HL-60 (cell line): ENCODE results near the gene HIPK4.
A peak's percentile ranks its signal among the peaks of the same experiment; 100 is the strongest.

Experiments used
- DNase-seq, 2 experiments: peaks; one replicate each; pipeline ENCODE4 v3.0.0-alpha.2; 2010 to 2020; ENCODE audit warnings: low read depth in 1 of 2, low spot score in 1 of 2
- H3K27ac ChIP-seq: fragments of 250-450 bp; sonication (Bioruptor Pico); replicated peaks from 2 replicates; pipeline ENCODE4 v1.5.1; 2020; ENCODE audit warnings: mild to moderate bottlenecking, moderate library complexity
- H3K27me3 ChIP-seq: fragments of 250-450 bp; sonication (Bioruptor Pico); 2 replicates; pipeline ENCODE4 v1.5.1; 2021; ENCODE audit warnings: mild to moderate bottlenecking, moderate library complexity; ENCODE audit not compliant: insufficient read depth, poor library complexity, severe bottlenecking
- H3K4me3 ChIP-seq: replicated peaks from 2 replicates; pipeline ENCODE4 v1.5.1; 2011; ENCODE audit warnings: mild to moderate bottlenecking, control low read depth, low read length; ENCODE audit not compliant: insufficient read depth
- GABPA ChIP-seq: IDR thresholded peaks from 2 replicates; pipeline ENCODE4 v1.6.1; 2012; ENCODE audit warnings: low read depth
- POLR2AphosphoS5 ChIP-seq: IDR thresholded peaks from 2 replicates; pipeline ENCODE4 v1.6.1; 2012; ENCODE audit warnings: low read depth
- SPI1 ChIP-seq: IDR thresholded peaks from 2 replicates; pipeline ENCODE4 v1.6.1; 2012; ENCODE audit warnings: low read depth, mild to moderate bottlenecking, borderline replicate concordance
- TF ChIP-seq, protein P1 (sequence below): IDR thresholded peaks from one replicate; pipeline ENCODE4 v1.5.1; 2011; ENCODE audit warnings: low read length, control low read depth, inconsistent platforms; ENCODE audit not compliant: insufficient read depth
- TF ChIP-seq, protein P2 (sequence below): IDR thresholded peaks from 2 replicates; pipeline ENCODE4 v1.6.1; 2012; ENCODE audit warnings: low read depth; ENCODE audit not compliant: insufficient replicate concordance

HIPK4 gene

DNA sequence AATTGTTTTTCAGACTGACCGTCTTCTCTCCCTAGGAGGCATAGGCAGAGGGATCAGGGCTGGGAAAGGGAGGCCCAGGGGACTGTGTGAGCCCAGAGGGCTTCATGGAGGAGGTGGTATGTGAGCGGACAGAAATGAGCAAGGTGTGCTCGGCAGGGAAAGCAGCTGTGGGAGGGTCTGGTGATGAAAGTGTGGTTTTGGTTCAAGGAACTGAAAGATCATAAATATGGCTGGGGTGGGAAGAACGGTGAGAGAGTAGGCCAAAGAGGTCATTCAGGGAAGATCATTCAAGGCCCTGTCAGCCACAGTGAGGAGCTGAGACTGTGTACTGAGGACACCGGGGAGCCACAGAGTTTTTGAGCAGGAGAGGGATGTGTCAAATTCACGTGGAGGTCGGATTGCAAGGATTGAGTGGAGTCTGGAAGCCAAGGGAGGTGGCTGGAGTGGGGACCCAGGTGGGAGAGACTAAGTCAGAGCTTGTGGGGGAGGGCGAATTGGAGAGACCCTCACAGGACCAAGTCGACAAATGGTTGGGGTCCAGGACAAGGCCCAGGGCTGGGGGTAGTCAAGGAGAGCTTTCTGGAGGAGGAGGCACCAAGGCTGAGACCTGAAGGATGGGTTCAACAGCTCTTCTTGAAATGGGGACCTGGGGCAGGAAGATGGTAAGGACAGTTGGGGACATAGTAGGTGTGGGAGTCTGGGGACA is 33.9 kb downstream of the HIPK4 start:
- DNase-seq = no peak
- H3K27ac ChIP-seq = no peak overlapping the region
- H3K4me3 ChIP-seq = no peak overlapping the region
- no peaks in the 10 kb centered on the region for H3K27me3 ChIP-seq
- TF ChIP-seq, protein P1, sequence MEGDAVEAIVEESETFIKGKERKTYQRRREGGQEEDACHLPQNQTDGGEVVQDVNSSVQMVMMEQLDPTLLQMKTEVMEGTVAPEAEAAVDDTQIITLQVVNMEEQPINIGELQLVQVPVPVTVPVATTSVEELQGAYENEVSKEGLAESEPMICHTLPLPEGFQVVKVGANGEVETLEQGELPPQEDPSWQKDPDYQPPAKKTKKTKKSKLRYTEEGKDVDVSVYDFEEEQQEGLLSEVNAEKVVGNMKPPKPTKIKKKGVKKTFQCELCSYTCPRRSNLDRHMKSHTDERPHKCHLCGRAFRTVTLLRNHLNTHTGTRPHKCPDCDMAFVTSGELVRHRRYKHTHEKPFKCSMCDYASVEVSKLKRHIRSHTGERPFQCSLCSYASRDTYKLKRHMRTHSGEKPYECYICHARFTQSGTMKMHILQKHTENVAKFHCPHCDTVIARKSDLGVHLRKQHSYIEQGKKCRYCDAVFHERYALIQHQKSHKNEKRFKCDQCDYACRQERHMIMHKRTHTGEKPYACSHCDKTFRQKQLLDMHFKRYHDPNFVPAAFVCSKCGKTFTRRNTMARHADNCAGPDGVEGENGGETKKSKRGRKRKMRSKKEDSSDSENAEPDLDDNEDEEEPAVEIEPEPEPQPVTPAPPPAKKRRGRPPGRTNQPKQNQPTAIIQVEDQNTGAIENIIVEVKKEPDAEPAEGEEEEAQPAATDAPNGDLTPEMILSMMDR = no peak

DNA sequence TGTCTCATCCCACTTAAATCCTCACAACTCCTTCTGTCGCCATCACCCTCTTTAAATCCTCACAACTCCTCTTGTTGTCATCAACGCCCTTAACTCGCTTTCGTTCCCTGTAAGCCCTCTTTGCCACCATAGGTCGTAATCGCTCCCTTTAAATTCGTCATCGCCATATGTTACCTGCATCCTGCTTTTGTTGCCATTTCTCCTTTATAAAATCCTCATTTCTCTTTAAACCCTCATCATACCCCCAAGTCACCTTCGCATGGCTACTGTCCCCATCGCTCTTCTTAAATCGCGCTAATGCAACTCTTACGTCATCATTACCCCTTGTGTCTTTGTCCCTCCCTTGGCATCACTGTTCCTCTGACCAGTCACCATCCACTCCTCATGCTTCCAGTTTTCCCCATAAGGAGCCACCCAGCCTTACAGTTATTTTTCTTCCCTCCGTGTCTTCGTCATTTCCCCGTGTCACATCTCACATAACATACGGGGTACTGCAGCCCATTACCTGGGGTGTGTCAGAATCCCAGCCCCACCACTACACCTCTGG is 40.9 kb downstream of the HIPK4 start:
- H3K27ac ChIP-seq = peak overlapping the region; percentile 41
- H3K27me3 ChIP-seq = no peaks in the 10 kb centered on the region
- peak in 1 of 2 experiments; percentile 59 for DNase-seq
- TF ChIP-seq, protein P2, sequence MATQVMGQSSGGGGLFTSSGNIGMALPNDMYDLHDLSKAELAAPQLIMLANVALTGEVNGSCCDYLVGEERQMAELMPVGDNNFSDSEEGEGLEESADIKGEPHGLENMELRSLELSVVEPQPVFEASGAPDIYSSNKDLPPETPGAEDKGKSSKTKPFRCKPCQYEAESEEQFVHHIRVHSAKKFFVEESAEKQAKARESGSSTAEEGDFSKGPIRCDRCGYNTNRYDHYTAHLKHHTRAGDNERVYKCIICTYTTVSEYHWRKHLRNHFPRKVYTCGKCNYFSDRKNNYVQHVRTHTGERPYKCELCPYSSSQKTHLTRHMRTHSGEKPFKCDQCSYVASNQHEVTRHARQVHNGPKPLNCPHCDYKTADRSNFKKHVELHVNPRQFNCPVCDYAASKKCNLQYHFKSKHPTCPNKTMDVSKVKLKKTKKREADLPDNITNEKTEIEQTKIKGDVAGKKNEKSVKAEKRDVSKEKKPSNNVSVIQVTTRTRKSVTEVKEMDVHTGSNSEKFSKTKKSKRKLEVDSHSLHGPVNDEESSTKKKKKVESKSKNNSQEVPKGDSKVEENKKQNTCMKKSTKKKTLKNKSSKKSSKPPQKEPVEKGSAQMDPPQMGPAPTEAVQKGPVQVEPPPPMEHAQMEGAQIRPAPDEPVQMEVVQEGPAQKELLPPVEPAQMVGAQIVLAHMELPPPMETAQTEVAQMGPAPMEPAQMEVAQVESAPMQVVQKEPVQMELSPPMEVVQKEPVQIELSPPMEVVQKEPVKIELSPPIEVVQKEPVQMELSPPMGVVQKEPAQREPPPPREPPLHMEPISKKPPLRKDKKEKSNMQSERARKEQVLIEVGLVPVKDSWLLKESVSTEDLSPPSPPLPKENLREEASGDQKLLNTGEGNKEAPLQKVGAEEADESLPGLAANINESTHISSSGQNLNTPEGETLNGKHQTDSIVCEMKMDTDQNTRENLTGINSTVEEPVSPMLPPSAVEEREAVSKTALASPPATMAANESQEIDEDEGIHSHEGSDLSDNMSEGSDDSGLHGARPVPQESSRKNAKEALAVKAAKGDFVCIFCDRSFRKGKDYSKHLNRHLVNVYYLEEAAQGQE = no peak
- no peak for TF ChIP-seq SPI1
- TF ChIP-seq GABPA = no peak
- TF ChIP-seq POLR2AphosphoS5 = no peak
- TF ChIP-seq, protein P1 = no peak
- peak overlapping the region; percentile 58 for H3K4me3 ChIP-seq

DNA sequence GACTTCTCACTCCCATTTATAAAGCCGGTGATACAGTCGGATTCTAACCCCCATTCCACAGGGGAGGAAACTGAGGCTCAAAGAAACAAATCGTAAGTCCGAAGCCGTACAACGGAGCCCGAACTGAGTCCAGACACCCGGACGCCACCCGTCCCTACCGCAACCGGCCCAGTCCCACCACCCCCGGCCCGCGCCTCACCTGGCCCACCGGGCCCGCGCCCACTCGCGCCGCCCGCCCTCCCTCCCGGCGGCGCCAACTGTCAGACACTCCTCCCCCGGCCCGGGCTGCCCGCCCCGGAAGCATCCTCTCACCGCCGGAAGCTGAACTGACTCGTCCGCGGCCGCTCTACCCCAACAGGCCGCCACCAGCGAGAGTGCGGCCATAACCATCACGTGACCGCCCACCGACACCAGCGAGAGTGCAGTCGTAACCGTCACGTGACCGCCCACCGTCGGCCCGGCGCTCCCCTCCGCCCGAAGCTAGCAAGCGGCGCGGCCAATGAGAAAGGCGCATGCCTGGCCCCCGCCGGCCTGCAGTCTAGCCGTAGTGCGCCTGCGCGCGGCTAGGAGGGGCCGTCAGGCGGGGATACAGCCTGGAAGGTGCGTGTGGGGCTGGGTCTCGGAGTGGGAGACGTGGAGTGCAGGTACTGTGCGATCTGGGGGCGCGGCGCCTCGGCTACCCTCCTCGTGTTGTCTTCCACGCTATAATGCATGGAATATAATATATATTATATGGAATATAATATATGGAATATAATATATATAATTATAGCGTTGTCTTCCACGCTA is 41.7 kb downstream of the HIPK4 start, which contains the start of the genes C19orf47 and PLD3:
Gene C19orf47, minus strand, starts transcription at position 273 of the 789 bp plus-strand sequence. CDS start 6,540 bp downstream, outside the sequence.
Gene PLD3, plus strand, starts transcription at position 571 of the 789 bp plus-strand sequence. CDS start 17,789 bp downstream, outside the sequence.
- H3K4me3 ChIP-seq = peak within 1 kb of the TSS; percentile 58
- H3K27ac ChIP-seq = peak within 1 kb of the TSS; percentile 65

More for the DNA sequence above, 41.7 kb downstream of the HIPK4 start, which contains the start of the genes C19orf47 and PLD3:
- no peak for TF ChIP-seq SPI1
- TF ChIP-seq, protein P2 = no peak
- peak; percentile 50; the same call in 1 of the 2 replicates for TF ChIP-seq POLR2AphosphoS5
- TF ChIP-seq, protein P1 = no peak
- peak; percentile 92 for TF ChIP-seq GABPA
- no peaks in the 10 kb centered on the region for H3K27me3 ChIP-seq
- DNase-seq = peak; percentile 99
